K562 (cell line): Measurements from ENCODE around the gene GALNT9.

Source experiments
- BHLHE40 ChIP-seq: IDR thresholded peaks from 2 replicates; pipeline ENCODE4 v1.6.1; 2011; ENCODE audit warnings: low read length, improper control_type of control experiment
- CTCF ChIP-seq, 3 experiments: IDR thresholded peaks in 2 of 3; conservative IDR thresholded peaks in 1 of 3; 2 replicates each; pipeline ENCODE4 v1.5.1; 2011 to 2012; ENCODE audit warnings: low read length in 3 of 3, mild to moderate bottlenecking in 3 of 3, control low read depth in 2 of 3, improper control_type of control experiment in 1 of 3, inconsistent platforms in 1 of 3, low read depth in 1 of 3, mixed read lengths in 1 of 3, moderate library complexity in 1 of 3; ENCODE audit not compliant: insufficient read depth in 2 of 3
- POLR2A ChIP-seq: fragments of 450-650 bp; conservative IDR thresholded peaks from 2 replicates; pipeline ENCODE4 v1.6.1; 2016
- POLR2AphosphoS5 ChIP-seq: IDR thresholded peaks from 2 replicates; pipeline ENCODE4 v1.6.1; 2011; ENCODE audit warnings: mild to moderate bottlenecking, low read depth, low read length, moderate library complexity; ENCODE audit not compliant: control insufficient read depth, insufficient read depth
- ZNF696 ChIP-seq: fragments of 250-450 bp; sonication (Bioruptor Pico); conservative IDR thresholded peaks from 2 replicates; pipeline ENCODE4 v1.4.0; 2020; ENCODE audit warnings: mild to moderate bottlenecking, moderate library complexity

- no peak for TF ChIP-seq POLR2A
- no peak for TF ChIP-seq ZNF696 (CRISPR knock-in tag)
- TF ChIP-seq BHLHE40 = no peak
- no peak for TF ChIP-seq CTCF (IDR thresholded peaks at IDR 0.05 in 2 of 3, conservative IDR thresholded peaks at IDR 0.05 in 1 of 3; ENCODE audit: insufficient read depth in 2 of 3, low read depth in 1 of 3, low read length in 3 of 3)
- no peak for TF ChIP-seq POLR2AphosphoS5
These were observed 176.4 kb downstream of the GALNT9 start for GRCh38 chr12:132152953-132153352.
